Activated T-cell treated with anti-CD3 and anti-CD28 coated beads for 1 hour (primary cell): ENCODE data around the gene DRC1.
"Not testable (repeated sequence)": the region's sequence is repeated elsewhere in the genome, so short reads cannot be mapped to it uniquely, and the experiment has no call there.

Experiments used
- DNase-seq: peaks from one replicate; pipeline ENCODE4 v3.0.0-alpha.2; 2020; ENCODE audit warnings: low read depth

DRC1 gene

GRCh38 chr2:26401739-26402541 is at the start of gene DRC1:
Gene DRC1 (plus strand): TSS chr2:26401920. CDS start chr2:26401990, 70 bp downstream.
- DNase-seq, result no peak

GRCh38 chr2:26352892-26353291 is 48.8 kb upstream of the DRC1 start:
- no peak for DNase-seq

GRCh38 chr2:26354469-26354868 is 47.3 kb upstream of the DRC1 start:
- DNase-seq, result not testable (repeated sequence)

GRCh38 chr2:26355038-26355995 is 46.4 kb upstream of the DRC1 start:
- DNase-seq, result no peak

- DNase-seq, result no peak
Measured at GRCh38 chr2:26356111-26356510, 45.6 kb upstream of the DRC1 start.

- DNase-seq, result no peak
Measured at GRCh38 chr2:26356771-26357170, 44.9 kb upstream of the DRC1 start.

- no peak for DNase-seq
Measured at GRCh38 chr2:26359886-26360473, 41.7 kb upstream of the DRC1 start.

GRCh38 chr2:26363323-26363722 is 38.4 kb upstream of the DRC1 start:
- no peak for DNase-seq

GRCh38 chr2:26363958-26364357 is 37.8 kb upstream of the DRC1 start:
- no peak for DNase-seq

- no peak for DNase-seq
Measured at GRCh38 chr2:26364669-26365068, 37.1 kb upstream of the DRC1 start.

GRCh38 chr2:26366957-26367356 is 34.8 kb upstream of the DRC1 start:
- DNase-seq, result no peak

- DNase-seq, result not testable (repeated sequence)
Measured at GRCh38 chr2:26369664-26370063, 32.1 kb upstream of the DRC1 start.

GRCh38 chr2:26370909-26371308 is 30.8 kb upstream of the DRC1 start:
- not testable (repeated sequence) for DNase-seq

- DNase-seq, result no peak
Measured at GRCh38 chr2:26376799-26377198, 24.9 kb upstream of the DRC1 start.

- DNase-seq, result no peak
Measured at GRCh38 chr2:26380281-26380680, 21.4 kb upstream of the DRC1 start.

- no peak for DNase-seq
Measured at GRCh38 chr2:26382564-26382963, 19.2 kb upstream of the DRC1 start.

GRCh38 chr2:26384183-26384582 is 17.5 kb upstream of the DRC1 start:
- no peak for DNase-seq

GRCh38 chr2:26384597-26384996 is 17.1 kb upstream of the DRC1 start:
- DNase-seq, result no peak

GRCh38 chr2:26387189-26387588 is 14.5 kb upstream of the DRC1 start:
- no peak for DNase-seq

GRCh38 chr2:26394694-26395093 is 7.0 kb upstream of the DRC1 start:
- no peak for DNase-seq

GRCh38 chr2:26395394-26395793 is 6.3 kb upstream of the DRC1 start:
- DNase-seq, result no peak

- DNase-seq, result no peak
Measured at GRCh38 chr2:26396734-26397298, 4.9 kb upstream of the DRC1 start.
